NT2/D1 (cell line): ENCODE measurements around the gene MYBPC1.

Source experiments
- SUZ12 ChIP-seq: IDR thresholded peaks from 2 replicates; pipeline ENCODE4 v1.6.1; 2011; ENCODE audit not compliant: insufficient read length, insufficient read depth; ENCODE audit errors: extremely low read depth
- YY1 ChIP-seq: IDR thresholded peaks from 2 replicates; pipeline ENCODE4 v1.6.1; 2011; ENCODE audit not compliant: insufficient read length, insufficient read depth
- ZNF274 ChIP-seq: IDR thresholded peaks from 2 replicates; pipeline ENCODE4 v1.6.1; 2011; ENCODE audit warnings: mild to moderate bottlenecking, low read depth, low read length

GRCh38 chr12:101604132-101604531 lies 9.4 kb downstream of the MYBPC1 start:
- TF ChIP-seq SUZ12, result no peak
- no peak for TF ChIP-seq YY1
- TF ChIP-seq ZNF274, result no peak
